HepG2 (cell line): ENCODE data around the gene KDM5B. TPM values are rescaled to one million over a fixed set of nuclear protein-coding genes. Genes with fewer than 3 reads are reported as not detected.

Experiments used
- AGO2 ChIP-seq: fragments of 200-400 bp; formaldehyde crosslinking; optimal IDR thresholded peaks from 2 replicates; pipeline ENCODE3; 2017; ENCODE audit warnings: mild to moderate bottlenecking, low read depth, low read length, moderate library complexity
- CREB1 ChIP-seq, 2 experiments: fragments of 450-650 bp in 1 of 2; IDR thresholded peaks; 2 replicates each; pipeline ENCODE4 v1.6.1; 2016 to 2017; ENCODE audit warnings: control low read depth in 1 of 2, mild to moderate bottlenecking in 1 of 2, missing compliant biosample characterization in 1 of 2, missing genetic modification characterization in 1 of 2
- ELF1 ChIP-seq: sonication (generic); formaldehyde crosslinking; IDR thresholded peaks from 2 replicates; pipeline ENCODE4 v1.4.0; 2020; ENCODE audit warnings: missing genetic modification reagents
- NFYB ChIP-seq: sonication (generic); formaldehyde crosslinking; IDR thresholded peaks from 2 replicates; pipeline ENCODE4 v1.4.0; 2020; ENCODE audit warnings: missing genetic modification reagents
- PATZ1 ChIP-seq: sonication (generic); formaldehyde crosslinking; IDR thresholded peaks from 2 replicates; pipeline ENCODE4 v1.4.0; 2020; ENCODE audit warnings: missing genetic modification reagents
- REST ChIP-seq, 2 experiments: IDR thresholded peaks; 2 replicates each; pipeline ENCODE4 v1.6.1; 2011 to 2012; ENCODE audit warnings: low read length in 2 of 2, borderline replicate concordance in 1 of 2, low read depth in 1 of 2, mild to moderate bottlenecking in 1 of 2, moderate library complexity in 1 of 2
- SIX4 ChIP-seq: sonication (generic); formaldehyde crosslinking; IDR thresholded peaks from 2 replicates; pipeline ENCODE4 v1.4.0; 2020; ENCODE audit warnings: missing genetic modification reagents
- TRAFD1 ChIP-seq: sonication (generic); formaldehyde crosslinking; IDR thresholded peaks from 2 replicates; pipeline ENCODE4 v1.5.1; 2020; ENCODE audit warnings: missing genetic modification reagents, mild to moderate bottlenecking, borderline replicate concordance
- ZFAT ChIP-seq: sonication (generic); formaldehyde crosslinking; conservative IDR thresholded peaks from 2 replicates; pipeline ENCODE4 v1.8.1; 2023; ENCODE audit warnings: missing genetic modification reagents, inconsistent platforms
- ZFP36L1 ChIP-seq: sonication (generic); formaldehyde crosslinking; IDR thresholded peaks from 2 replicates; pipeline ENCODE4 v1.8.0; 2022; ENCODE audit warnings: mild to moderate bottlenecking, missing genetic modification reagents, moderate library complexity
- ZFYVE20 ChIP-seq: sonication (generic); formaldehyde crosslinking; IDR thresholded peaks from 2 replicates; pipeline ENCODE4 v1.8.0; 2023; ENCODE audit warnings: low read depth, mild to moderate bottlenecking, moderate library complexity, missing genetic modification reagents, borderline replicate concordance
- ZNF644 ChIP-seq: IDR thresholded peaks from 2 replicates; pipeline ENCODE4 v1.6.1; 2016; ENCODE audit warnings: low read depth
- ZNF772 ChIP-seq: sonication (generic); formaldehyde crosslinking; IDR thresholded peaks from 2 replicates; pipeline ENCODE4 v1.5.0; 2020; ENCODE audit warnings: mild to moderate bottlenecking, missing genetic modification reagents
- polyA plus RNA-seq, 8 experiments: library from polyadenylated mRNA; depleted of rRNA in 3 of 8; stranded (reverse) in 7 of 8; unstranded in 1 of 8; fragments of >200 nt; fragmentation: Illumina TruSeq in 4 of 8; extraction: Trizol in 4 of 8; gene quantifications; 2 replicates each; pipeline versions ENCODE4 v1.2.1 to v1.2.3, GENCODE V29; 2011 to 2016; ENCODE audit warnings: low read depth in 4 of 8, missing spikeins in 1 of 8, mixed read lengths in 1 of 8; ENCODE audit not compliant: insufficient read depth in 1 of 8
- total RNA-seq, 5 experiments: library from RNA; depleted of rRNA; stranded (reverse); fragments of >200 nt; fragmentation: Illumina TruSeq; extraction: Trizol; gene quantifications; 2 replicates each; pipeline ENCODE4 v1.2.3, GENCODE V29; 2016; ENCODE audit warnings: low read depth in 1 of 5
- TF ChIP-seq, protein P1 (sequence below): sonication (generic); formaldehyde crosslinking; IDR thresholded peaks from 2 replicates; pipeline ENCODE4 v1.5.1; 2020; ENCODE audit warnings: mild to moderate bottlenecking, moderate library complexity, missing genetic modification reagents
- TF ChIP-seq, protein P2 (sequence below): sonication (generic); formaldehyde crosslinking; IDR thresholded peaks from 2 replicates; pipeline ENCODE4 v1.4.0; 2020; ENCODE audit warnings: missing genetic modification reagents
- TF ChIP-seq, protein P3 (sequence below), 2 experiments: fragments of 450-650 bp in 1 of 2; sonication (generic) in 1 of 2; formaldehyde crosslinking; IDR thresholded peaks; 2 replicates each; pipeline versions ENCODE4 v1.5.0 to v1.8.0; 2020 to 2022; ENCODE audit warnings: mild to moderate bottlenecking in 1 of 2, missing genetic modification reagents in 1 of 2

Gene KDM5B
- total and polyA plus RNA-seq, 2 of the 13 experiments (the other 11 are each of a cell fraction or from before 2014, with no cell fraction given): 34.2 to 35.4 TPM

DNA sequence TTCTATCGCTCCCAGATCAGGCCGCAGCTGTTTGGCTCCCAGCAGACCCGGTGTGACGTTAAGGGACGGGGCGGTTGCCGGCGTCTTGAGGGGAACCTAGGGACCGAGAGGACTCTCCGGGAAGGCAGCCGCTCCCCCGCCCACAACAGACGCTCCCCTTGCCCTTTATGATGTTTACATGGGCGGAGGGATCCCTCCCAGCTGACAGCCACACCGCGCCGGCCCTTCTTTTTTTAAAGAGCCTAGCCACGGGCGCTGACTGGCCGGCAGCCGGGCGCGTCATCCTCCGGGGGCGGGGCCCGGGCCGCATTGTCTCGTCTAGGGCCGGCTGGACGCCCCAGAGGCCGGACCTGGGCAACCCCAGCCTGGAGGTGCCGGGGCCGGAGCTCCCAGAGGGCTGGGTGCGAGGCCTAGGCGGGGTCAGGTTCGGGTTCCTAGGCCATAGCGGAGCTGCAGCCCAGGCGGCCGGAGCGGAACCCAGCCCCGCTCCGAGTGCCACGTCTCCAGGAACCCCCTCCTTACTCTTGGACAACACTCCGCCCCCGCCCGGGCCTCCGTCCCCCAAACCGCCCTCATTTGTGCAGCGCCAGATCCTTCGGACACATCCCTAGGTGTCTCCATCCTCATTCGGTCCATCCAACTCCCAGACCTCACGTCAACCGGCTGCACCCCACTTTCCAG lies 2.5 kb upstream of the KDM5B start, which contains the start of gene PCAT6 (continued):
- TF ChIP-seq ELF1 (CRISPR knock-in tag): 0 out of 2 replicates have a peak, but pooled peaks have one; percentile 48
- peak; percentile 26; the same call in 1 of the 2 replicates for TF ChIP-seq ZNF772 (CRISPR knock-in tag)
- no peak for TF ChIP-seq ZFYVE20 (CRISPR knock-in tag)
- no peak for TF ChIP-seq ZNF644 (CRISPR knock-in tag)
- peak; percentile 84 for TF ChIP-seq PATZ1
- peak; percentile 13; the same call in 1 of the 2 replicates for TF ChIP-seq ZFP36L1 (CRISPR knock-in tag)
- no peak for TF ChIP-seq ZFAT (CRISPR knock-in tag)
- TF ChIP-seq, protein P1, sequence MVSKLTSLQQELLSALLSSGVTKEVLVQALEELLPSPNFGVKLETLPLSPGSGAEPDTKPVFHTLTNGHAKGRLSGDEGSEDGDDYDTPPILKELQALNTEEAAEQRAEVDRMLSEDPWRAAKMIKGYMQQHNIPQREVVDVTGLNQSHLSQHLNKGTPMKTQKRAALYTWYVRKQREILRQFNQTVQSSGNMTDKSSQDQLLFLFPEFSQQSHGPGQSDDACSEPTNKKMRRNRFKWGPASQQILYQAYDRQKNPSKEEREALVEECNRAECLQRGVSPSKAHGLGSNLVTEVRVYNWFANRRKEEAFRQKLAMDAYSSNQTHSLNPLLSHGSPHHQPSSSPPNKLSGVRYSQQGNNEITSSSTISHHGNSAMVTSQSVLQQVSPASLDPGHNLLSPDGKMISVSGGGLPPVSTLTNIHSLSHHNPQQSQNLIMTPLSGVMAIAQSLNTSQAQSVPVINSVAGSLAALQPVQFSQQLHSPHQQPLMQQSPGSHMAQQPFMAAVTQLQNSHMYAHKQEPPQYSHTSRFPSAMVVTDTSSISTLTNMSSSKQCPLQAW (CRISPR knock-in tag): peak; percentile 58; the same call in 1 of the 2 replicates
- no peak for TF ChIP-seq AGO2
- peak; percentile 82 for TF ChIP-seq CREB1 (IDR thresholded peaks at IDR 0.05)
- peak; percentile 92 for TF ChIP-seq CREB1 (CRISPR knock-in tag; IDR thresholded peaks at IDR 0.05)
- TF ChIP-seq, protein P2, sequence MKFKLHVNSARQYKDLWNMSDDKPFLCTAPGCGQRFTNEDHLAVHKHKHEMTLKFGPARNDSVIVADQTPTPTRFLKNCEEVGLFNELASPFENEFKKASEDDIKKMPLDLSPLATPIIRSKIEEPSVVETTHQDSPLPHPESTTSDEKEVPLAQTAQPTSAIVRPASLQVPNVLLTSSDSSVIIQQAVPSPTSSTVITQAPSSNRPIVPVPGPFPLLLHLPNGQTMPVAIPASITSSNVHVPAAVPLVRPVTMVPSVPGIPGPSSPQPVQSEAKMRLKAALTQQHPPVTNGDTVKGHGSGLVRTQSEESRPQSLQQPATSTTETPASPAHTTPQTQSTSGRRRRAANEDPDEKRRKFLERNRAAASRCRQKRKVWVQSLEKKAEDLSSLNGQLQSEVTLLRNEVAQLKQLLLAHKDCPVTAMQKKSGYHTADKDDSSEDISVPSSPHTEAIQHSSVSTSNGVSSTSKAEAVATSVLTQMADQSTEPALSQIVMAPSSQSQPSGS (CRISPR knock-in tag): peak; percentile 83
- TF ChIP-seq NFYB (CRISPR knock-in tag): peak; percentile 84
- TF ChIP-seq REST (IDR thresholded peaks at IDR 0.05; ENCODE audit: borderline replicate concordance in 1 of 2, low read depth in 1 of 2, low read length in 2 of 2): 0 out of 4 replicates have a peak, but pooled peaks of 1 of the 2 experiments have one; percentile 6
- TF ChIP-seq, protein P3, sequence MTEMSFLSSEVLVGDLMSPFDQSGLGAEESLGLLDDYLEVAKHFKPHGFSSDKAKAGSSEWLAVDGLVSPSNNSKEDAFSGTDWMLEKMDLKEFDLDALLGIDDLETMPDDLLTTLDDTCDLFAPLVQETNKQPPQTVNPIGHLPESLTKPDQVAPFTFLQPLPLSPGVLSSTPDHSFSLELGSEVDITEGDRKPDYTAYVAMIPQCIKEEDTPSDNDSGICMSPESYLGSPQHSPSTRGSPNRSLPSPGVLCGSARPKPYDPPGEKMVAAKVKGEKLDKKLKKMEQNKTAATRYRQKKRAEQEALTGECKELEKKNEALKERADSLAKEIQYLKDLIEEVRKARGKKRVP (CRISPR knock-in tag; IDR thresholded peaks at IDR 0.05): peak in 1 of 2 experiments; percentile 50; a peak in 1 of 4 replicates
- no peak for TF ChIP-seq TRAFD1 (CRISPR knock-in tag)
- no peak for TF ChIP-seq SIX4 (CRISPR knock-in tag)
